IPS-18a (cell line): ENCODE results near the gene CBX5.
"Not testable (repeated sequence)": the region's sequence is repeated elsewhere in the genome, so short reads cannot be mapped to it uniquely, and the experiment has no call there.

Experiments
- H3K27ac ChIP-seq: one replicate; pipeline ENCODE4 v1.5.1; 2013; ENCODE audit warnings: low read length
- H3K27me3 ChIP-seq: one replicate; pipeline ENCODE4 v1.6.1; 2013; ENCODE audit warnings: mild to moderate bottlenecking, low read length; ENCODE audit not compliant: control insufficient read depth, insufficient read depth
- H3K36me3 ChIP-seq: one replicate; pipeline ENCODE4 v1.6.1; 2013; ENCODE audit warnings: low read depth, low read length; ENCODE audit not compliant: control insufficient read depth
- H3K4me1 ChIP-seq: one replicate; pipeline ENCODE4 v1.6.1; 2013; ENCODE audit warnings: low read depth, low read length; ENCODE audit not compliant: control insufficient read depth
- H3K4me3 ChIP-seq: one replicate; pipeline ENCODE4 v1.5.1; 2013; ENCODE audit warnings: low read length
- H3K9ac ChIP-seq: one replicate; pipeline ENCODE4 v1.6.1; 2013; ENCODE audit warnings: mild to moderate bottlenecking, low read length, moderate library complexity
- H3K9me3 ChIP-seq: one replicate; pipeline ENCODE4 v1.6.1; 2013; ENCODE audit warnings: low read depth, low read length; ENCODE audit not compliant: control insufficient read depth

Gene CBX5

DNA sequence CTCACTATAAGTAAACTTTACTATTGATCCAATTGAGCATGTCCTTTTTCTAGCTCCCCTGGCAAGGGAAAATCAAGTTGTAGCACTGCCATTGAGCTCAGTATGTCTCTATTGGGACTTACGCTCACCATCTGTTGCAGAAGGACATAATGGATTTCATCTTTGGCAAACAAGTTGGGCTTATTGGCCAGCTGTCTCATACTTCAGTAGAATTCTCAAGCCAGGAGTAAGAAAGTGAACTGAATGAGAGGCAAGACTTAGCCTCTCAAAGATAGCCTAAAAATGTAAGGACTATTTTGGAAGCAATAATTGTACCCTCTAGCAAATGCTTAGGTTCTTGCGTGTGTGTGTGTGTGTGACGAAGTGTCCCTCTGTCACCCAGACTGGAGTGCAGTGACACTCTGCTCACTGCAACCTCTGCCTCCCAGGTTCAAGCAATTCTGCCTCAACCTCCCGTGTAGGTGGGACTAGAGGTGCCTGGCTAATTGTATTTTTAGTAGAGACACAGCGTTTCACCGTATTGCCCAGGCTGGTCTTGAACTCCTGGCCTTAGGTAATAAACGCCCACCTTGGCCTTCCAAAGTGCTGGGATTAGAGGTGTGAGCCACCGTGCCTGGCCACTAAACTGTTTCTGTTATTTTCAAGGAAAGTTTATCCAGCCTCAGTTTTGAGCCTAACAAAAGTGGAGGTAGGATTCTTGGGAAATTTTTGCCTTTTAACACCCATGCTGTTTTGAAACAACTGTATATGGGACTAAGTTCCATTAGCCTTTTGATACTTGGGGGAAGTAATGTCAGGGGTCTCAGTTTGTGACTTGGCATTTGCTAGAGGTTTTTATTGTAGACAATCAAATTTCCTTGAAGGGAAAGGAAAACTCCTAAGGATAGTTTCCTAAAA, 7.6 kb upstream of the CBX5 start:
- H3K36me3 ChIP-seq: peaks cover 51% of the 10 kb centered on the region
- H3K9me3 ChIP-seq: no peaks in the 10 kb centered on the region
- H3K4me1 ChIP-seq: peaks cover 5% of the 10 kb centered on the region
- H3K27me3 ChIP-seq: no peaks in the 10 kb centered on the region
- no peak overlapping the region for H3K27ac ChIP-seq
- H3K9ac ChIP-seq: no peak overlapping the region
- no peak overlapping the region for H3K4me3 ChIP-seq

GRCh38 chr12:54286042-54287030, 6.4 kb upstream of the CBX5 start:
- Histone ChIP-seq H3K4me1 (peaks cover 8% of the 10 kb centered on the region), H3K9ac (no peak overlapping the region), H3K27ac (no peak overlapping the region), H3K27me3 (no peaks in the 10 kb centered on the region), H3K4me3 (no peak overlapping the region), H3K9me3 (no peaks in the 10 kb centered on the region), H3K36me3 (peaks cover 63% of the 10 kb centered on the region)

- H3K36me3 ChIP-seq: peaks cover 68% of the 10 kb centered on the region
- no peak overlapping the region for H3K27ac ChIP-seq
- H3K9ac ChIP-seq: no peak overlapping the region
- H3K4me3 ChIP-seq: peak overlapping the region; percentile 15
- H3K4me1 ChIP-seq: peaks cover 8% of the 10 kb centered on the region
- H3K9me3 ChIP-seq: no peaks in the 10 kb centered on the region
- H3K27me3 ChIP-seq: no peaks in the 10 kb centered on the region
These were observed 5.5 kb upstream of the CBX5 start for GRCh38 chr12:54285150-54286041.

DNA sequence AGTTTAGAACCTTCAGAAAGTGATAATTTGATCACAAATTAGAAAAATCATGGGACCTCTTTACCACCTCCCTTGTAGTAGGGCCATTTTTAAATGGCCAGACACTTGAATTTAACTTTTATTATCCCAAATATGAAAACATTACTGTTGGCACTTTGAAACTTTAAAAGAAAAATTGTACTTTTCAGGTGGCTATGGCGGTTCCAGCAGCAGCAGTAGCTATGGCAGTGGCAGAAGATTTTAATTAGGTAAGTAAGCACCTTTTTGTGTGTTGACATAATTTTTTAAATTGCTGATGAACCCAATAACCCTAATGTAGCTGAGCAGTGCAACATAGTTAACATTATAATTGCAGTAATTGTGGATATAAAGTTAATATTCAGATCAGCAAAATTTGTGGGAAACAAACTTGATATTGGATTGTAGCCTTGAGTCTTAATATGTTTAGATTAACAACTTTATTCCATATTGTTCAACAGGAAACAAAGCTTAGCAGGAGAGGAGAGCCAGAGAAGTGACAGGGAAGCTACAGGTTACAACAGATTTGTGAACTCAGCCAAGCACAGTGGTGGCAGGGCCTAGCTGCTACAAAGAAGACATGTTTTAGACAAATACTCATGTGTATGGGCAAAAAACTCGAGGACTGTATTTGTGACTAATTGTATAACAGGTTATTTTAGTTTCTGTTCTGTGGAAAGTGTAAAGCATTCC, 4.3 kb upstream of the CBX5 start:
- not testable (repeated sequence) for H3K4me1 ChIP-seq, H3K27me3 ChIP-seq, H3K27ac ChIP-seq, H3K9me3 ChIP-seq
- Histone ChIP-seq H3K36me3 (peaks cover 68% of the 10 kb centered on the region), H3K4me3 (peak overlapping the region; percentile 89), H3K9ac (peak overlapping the region; percentile 99)

- Histone ChIP-seq H3K9me3 (no peaks in the 10 kb centered on the region), H3K4me3 (peak overlapping the region; percentile 89), H3K27me3 (no peaks in the 10 kb centered on the region), H3K9ac (peak overlapping the region; percentile 99), H3K4me1 (peaks cover 13% of the 10 kb centered on the region), H3K27ac (no peak overlapping the region), H3K36me3 (peaks cover 68% of the 10 kb centered on the region)
These were observed 3.1 kb upstream of the CBX5 start for GRCh38 chr12:54282949-54283593.

DNA sequence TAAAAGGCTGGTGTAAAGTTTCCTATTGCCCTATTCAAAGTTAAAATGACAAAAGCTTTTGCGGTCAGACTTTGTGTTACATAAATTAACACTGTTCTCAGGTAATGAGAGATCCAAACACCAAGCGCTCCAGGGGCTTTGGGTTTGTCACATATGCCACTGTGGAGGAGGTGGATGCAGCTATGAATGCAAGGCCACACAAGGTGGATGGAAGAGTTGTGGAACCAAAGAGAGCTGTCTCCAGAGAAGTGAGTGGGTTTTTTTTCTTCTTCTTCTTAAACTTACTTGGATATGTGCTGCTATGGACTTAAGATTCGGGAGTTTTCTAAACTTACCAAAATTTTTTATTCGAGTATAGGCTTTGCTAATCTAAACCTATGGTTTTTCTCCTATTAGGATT, 1.8 kb upstream of the CBX5 start:
- not testable (repeated sequence) for H3K27me3 ChIP-seq, H3K9me3 ChIP-seq
- Histone ChIP-seq H3K9ac (peak overlapping the region; percentile 99), H3K4me1 (peaks cover 17% of the 10 kb centered on the region), H3K27ac (peak overlapping the region; percentile 97), H3K4me3 (peak overlapping the region; percentile 89), H3K36me3 (peaks cover 59% of the 10 kb centered on the region)

GRCh38 chr12:54281261-54281638, 1.3 kb upstream of the CBX5 start:
- peak overlapping the region; percentile 89 for H3K4me3 ChIP-seq
- peak overlapping the region; percentile 97 for H3K27ac ChIP-seq
- H3K4me1 ChIP-seq: peaks cover 17% of the 10 kb centered on the region
- peak overlapping the region; percentile 99 for H3K9ac ChIP-seq
- H3K9me3 ChIP-seq, H3K27me3 ChIP-seq: not testable (repeated sequence)
- H3K36me3 ChIP-seq: peaks cover 55% of the 10 kb centered on the region

GRCh38 chr12:54280468-54281260, 742 bp upstream of the CBX5 start, which contains the start of gene HNRNPA1:
Gene HNRNPA1 (plus strand): TSS chr12:54280726. CDS start chr12:54280808, 82 bp downstream.
- Histone ChIP-seq H3K4me3 (peak within 1 kb of the TSS; percentile 89), H3K9ac (peak within 1 kb of the TSS; percentile 99), H3K27me3 (no peaks in the 10 kb centered on the region), H3K27ac (peak within 1 kb of the TSS; percentile 98), H3K36me3 (peaks cover 49% of the 10 kb centered on the region), H3K4me1 (peaks cover 17% of the 10 kb centered on the region), H3K9me3 (no peaks in the 10 kb centered on the region)

DNA sequence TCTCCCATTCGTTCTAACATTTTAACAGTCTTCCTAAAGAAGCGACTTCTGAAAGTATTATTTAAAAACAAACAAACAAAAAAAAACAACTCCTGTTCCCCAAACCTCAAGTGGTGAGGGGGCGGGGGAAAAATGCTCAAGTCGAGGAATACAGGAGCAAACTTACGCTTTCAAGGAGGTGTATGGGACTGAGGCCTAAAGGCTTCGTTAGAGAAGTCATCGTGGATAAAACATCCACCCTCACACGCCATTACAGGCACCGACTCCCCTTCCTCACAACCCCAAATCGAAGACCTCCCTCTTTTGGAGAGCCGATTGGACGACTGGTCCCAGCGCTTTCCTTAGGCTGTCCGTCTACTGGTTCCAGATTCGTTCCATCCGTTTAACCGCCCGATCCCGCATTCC, 693 bp downstream of the CBX5 start:
- Histone ChIP-seq H3K36me3 (peaks cover 36% of the 10 kb centered on the region), H3K4me1 (peaks cover 17% of the 10 kb centered on the region), H3K4me3 (peak overlapping the region; percentile 89), H3K9ac (peak overlapping the region; percentile 99), H3K27ac (peak overlapping the region; percentile 80), H3K27me3 (no peaks in the 10 kb centered on the region), H3K9me3 (no peaks in the 10 kb centered on the region)
